GM18951 (cell line): Measurements from ENCODE around the gene SOX21.

Experiments
- POLR2A ChIP-seq: IDR thresholded peaks from 4 replicates; pipeline ENCODE4 v1.6.1; 2011; ENCODE audit warnings: mild to moderate bottlenecking; ENCODE audit not compliant: insufficient read length, insufficient read depth; ENCODE audit errors: extremely low read depth
- in situ Hi-C: fragments of 300-500 bp; cut with MboI; formaldehyde crosslinking; loops from one replicate; pipeline ENCODE4 v1.12.0; 2022; ENCODE audit warnings: low sequenced_read_pairs, mixed read lengths, inconsistent platforms; ENCODE audit not compliant: unreplicated experiment

Gene SOX21

DNA sequence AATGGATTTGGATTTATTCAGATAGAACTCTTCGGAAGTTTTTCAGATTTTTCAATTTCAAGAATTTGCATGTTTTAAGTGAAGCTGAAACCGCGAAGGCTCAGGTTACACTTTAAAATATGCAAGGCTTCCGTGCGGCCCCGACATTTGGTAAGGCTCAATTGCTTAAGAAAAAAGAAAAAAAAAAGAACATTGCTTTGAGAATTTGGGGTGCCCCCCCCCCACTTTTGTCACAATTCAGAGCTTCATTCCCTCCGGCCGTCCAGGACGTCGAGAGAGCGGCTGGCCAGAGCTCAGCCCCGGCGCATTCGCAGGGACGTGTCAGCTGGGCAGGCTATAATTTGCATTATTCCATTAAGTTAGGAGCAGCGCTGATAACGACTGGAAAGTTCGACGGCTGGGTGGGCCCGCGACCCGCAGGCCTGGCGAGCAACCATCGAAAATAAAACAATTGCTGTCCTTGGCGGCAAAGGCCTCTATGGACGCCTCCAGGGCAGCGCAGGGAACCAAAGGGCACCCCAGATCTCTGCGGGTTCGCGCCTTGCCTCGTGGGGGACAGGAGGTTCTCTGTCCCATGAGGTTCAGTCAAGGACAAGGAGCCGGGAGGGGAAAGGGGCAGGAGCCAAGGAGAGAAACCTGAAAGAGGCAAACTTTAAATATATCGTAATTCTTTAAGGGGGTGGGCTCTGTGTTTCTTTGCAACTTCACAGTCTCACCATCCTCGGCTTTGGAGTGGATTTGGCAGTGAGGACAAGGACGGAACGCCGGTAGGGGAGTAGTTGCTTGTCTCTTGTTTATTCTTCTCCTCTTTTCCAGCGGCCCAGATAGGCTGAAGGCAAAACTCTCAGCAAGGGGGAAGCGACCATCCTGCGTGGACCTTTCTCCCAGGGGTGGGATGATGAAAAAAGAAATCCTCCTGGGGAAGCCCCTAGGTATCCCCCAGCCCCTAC, 7.0 kb downstream of the SOX21 start:
- TF ChIP-seq POLR2A, result no peak
- in situ Hi-C loops, result no loop called here

DNA sequence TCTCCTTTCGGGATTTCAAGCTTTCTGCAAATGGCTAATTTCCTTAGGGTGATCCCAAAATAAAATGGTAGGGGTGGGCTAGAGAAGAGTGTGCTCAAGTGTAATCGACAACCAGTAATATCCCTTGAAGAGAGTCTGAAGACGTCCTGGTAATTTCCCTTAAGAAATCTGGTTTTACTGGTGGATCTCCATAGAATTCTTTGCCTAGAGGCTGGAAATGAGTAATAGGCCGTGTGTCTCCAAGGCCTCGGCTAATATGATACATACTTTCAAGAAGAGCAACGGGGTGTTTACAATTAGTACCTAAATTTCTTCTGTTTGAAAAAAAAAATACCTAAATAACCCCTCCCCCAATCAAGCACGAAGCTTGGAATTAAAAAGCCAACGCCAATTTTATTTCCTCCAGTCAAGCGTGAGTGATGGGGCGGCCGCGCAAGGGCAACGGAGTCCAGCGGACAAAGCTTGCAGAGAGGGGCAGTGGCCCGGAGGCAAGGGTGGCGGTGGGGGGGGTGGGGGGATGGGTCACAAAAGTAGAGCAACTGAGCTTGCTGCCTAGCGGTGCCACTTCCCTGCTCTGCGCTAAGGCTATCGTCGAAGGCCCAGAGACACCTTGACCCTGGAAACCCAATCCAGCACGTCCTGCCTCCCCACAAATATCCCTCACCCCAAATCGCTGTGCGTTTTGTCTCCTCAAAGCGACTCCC, 7.8 kb downstream of the SOX21 start:
- in situ Hi-C loops, result no loop called here
- no peak for TF ChIP-seq POLR2A

DNA sequence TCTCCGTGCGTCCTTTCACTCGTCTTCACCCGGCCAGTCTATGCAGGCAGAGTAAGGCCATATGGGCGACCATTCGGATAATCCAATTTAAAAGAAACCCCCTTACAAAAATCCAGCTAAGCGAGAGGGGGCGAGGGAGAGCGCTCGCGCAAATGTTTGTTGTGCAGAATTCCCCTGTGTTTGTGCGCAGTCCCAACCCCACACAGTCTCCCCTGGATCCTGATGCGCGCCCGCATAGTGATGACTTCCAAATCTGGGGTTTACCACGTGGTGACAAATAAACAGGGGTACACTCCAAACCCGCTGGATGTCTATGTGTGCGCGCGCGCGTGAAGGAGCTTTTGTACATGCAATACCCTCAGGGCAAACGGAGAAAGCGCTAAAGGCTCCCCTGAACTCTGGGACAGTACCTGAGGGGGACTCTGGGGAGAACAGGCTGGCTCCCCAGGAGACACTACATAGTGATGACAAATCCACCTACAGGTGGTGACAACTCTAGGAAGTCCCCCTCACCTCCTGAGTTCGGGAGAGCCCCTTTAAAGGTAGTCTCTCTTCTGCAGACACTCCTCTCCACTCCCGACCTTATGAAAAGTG, 8.5 kb downstream of the SOX21 start:
- TF ChIP-seq POLR2A, result no peak
- in situ Hi-C loops, result no loop called here

DNA sequence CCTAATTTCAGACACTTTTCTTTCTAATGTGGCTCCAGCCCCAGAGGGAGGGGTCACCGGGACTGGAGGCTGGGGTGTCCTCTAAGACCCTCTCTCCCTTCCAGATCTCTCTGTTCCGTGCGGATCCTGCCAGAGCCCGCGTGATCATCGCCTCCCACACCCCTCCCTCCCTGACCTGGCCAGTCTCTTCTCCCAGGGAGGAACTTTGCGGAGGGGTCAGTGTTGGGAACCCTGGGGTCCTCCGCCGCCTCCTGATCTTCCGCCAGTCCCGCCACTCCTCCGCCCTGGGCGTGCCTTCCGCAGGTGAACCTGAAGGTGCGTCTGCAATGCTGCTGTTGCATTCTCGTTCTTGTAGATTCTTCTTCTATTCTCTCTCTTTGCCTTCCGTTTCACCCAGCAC, 9.1 kb downstream of the SOX21 start:
- in situ Hi-C loops, result no loop called here

DNA sequence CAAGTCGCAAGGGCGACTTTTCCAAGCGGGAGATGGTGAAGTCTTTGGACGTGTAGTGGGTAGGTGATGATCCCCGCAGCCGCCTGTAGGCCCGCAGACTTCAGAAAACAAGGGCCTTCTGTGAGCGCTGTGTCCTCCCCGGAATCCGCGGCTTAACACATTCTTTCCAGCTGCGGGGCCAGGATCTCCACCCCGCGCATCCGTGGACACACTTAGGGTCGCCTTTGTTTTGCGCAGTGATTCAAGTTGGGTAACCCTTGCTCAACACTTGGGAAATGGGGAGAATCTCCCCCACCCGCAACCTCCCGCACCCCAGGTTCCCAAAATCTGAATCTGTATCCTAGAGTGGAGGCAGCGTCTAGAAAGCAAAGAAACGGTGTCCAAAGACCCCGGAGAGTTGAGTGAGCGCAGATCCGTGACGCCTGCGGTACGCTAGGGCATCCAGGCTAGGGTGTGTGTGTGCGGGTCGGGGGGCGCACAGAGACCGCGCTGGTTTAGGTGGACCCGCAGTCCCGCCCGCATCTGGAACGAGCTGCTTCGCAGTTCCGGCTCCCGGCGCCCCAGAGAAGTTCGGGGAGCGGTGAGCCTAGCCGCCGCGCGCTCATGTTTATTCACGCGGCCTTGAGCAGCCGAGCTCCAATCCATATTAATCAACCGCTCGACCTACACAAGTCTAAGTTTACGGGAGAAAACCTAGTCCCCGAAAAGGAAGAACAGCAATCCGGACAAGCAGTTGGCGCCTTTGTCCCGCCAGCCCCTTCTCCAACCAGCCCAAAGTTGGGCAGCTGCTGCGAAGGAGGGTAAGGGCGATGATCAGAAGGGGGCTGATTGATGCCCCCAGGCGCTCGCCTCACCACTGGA, 9.9 kb downstream of the SOX21 start:
- TF ChIP-seq POLR2A, result no peak
- in situ Hi-C loops, result no loop called here

More for the DNA sequence above, 9.1 kb downstream of the SOX21 start:
- no peak for TF ChIP-seq POLR2A

DNA sequence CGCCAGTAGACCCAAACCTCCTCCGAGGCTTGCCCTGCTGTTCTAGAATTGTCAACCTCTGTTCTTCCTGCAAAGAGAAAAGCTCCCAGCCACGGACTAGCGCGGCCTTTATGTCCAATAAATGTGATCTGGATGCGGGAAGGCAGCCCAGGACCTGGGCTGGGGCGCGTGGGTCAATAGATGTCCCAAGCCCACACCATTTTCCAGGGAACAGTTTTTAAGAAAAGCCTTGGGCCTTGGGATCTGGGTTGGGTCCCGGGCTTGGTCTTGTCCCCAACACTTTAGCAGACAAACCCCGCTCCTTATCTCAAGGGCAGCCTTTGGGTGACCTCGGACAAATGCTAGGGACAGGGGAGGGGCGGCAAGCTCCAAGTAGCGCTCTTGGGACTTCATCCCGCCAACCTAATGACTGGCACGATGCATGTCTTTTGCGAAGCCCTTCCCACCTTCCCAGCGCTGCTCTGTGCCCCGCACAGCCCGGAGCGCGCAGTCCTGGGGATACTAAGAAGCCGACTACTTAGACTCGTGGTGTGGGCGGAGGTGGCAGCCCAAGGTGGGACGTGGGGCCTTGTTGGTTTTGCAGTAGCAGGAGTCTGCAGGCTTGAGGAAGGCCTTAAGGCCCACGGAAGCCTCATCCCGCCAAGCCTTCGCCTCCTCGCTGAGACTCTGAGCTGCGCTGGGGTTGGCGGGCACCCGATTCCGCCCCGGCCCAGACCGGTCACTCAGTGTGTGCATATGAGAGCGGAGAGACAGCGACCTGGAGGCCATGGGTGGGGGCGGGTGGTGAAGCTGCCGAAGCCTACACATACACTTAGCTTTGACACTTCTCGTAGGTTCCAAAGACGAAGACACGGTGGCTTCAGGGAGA, 10.8 kb downstream of the SOX21 start:
- TF ChIP-seq POLR2A, result no peak
- in situ Hi-C loops, result no loop called here

DNA sequence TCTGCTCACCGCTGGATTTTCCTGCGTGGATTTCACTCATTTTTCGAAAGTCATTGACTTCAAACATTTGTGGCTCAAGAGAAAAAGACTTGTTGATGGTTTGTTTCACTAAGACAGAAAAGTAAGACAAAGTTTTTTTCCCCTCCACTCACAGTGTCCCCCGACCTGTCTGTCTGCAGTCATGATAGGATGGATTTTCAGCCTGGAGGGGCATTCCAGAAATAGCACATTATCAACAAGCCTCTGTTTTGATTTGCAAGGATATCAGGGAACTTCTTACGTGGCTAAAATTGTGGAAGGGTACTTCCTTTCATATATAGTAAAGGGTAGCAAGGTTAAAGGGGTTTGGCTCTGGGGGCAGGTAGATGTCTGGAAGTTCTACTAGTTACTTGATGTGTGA, 11.8 kb downstream of the SOX21 start:
- TF ChIP-seq POLR2A, result no peak
- in situ Hi-C loops, result no loop called here

DNA sequence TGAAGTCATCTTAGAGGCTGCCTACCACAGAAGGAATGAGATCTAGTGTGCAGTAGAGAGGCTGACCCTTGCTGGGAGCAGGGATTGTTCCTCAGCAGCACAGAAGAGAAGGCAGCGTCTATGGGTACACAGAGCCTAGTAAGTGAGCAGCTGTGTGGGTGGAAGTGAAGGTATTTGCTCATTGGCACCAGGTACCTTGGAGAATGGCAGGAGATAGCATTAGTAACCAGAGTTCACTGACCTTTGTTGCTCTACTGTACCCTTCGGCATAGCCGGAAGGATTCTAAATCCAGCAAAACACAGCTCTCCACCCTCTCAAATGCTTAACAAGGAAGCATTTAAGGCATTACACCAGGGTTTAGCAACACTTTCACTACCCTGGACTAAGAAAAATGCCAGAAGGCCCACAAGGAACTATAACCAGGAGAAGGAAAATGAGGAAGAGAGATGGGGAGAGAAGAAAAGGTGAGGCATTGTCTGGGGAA, 12.3 kb downstream of the SOX21 start:
- TF ChIP-seq POLR2A, result no peak
- in situ Hi-C loops, result no loop called here

DNA sequence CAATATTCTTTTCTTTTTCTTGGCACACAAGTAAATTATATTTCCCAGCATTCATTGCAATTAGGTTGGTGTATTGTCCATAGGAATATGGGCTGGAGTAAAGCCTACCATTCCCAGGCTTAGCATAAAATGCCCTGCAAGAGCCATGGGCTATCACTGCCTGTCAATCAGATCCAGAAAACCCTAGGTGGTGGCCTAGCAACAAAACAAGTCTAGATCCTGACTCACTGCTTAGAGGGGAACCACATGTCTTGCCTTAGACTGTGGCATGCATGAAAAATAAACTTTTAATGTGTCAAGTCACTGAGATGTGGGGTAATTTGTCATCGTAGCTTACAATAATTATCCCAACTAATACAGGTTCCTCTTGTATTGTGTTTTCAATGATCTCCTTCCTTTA, 16.2 kb downstream of the SOX21 start:
- no peak for TF ChIP-seq POLR2A
- in situ Hi-C loops, result loop anchor here (25.0 kb wide), 1 partner anchor 716 kb away; no protein-coding TSS in a partner anchor

DNA sequence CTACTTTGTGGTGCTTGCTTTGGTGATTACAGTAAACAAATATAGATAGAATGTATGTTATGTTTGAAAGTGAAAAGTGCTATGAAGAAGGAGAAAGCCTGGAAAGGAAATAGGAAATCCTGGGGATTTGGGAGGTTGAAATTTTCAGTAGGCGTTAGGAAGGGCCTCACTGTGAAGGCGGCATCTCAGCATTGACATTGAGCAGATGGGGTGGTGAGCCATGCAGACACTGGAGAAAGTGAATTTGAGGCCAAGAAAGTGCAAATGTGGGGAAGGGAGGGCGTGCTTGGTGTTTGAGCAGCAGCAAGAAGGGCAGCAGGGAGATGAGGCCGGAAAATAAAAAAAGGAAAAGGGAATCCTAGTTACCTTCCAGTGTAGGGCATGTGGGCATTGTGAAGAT, 20.3 kb downstream of the SOX21 start:
- no peak for TF ChIP-seq POLR2A
- in situ Hi-C loops, result loop anchor here (25.0 kb wide), 1 partner anchor 720 kb away; no protein-coding TSS in a partner anchor

DNA sequence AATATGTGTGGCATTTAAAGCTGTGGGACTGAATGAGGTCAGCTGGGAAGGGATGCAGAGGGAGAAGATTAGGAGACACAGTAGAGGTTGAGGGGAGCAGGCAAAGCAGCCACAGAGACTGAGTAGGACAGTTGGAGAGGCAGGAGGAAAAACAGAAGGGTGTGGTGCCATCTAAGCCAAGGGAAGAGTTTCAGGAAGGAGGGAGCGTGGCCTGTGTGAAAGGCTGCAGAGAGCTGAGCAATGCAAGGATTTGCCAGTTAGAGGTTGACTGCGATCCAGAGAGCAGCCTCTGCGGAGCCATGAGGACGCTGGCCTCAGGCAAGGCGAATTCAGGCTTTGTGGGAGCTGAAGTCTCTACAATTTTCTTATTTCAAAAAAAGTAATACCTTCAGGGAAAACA, 28.9 kb downstream of the SOX21 start:
- no peak for TF ChIP-seq POLR2A
- in situ Hi-C loops, result loop anchor here (25.0 kb wide), 1 partner anchor 729 kb away; no protein-coding TSS in a partner anchor
